ENCODE results near the gene SYT9. TPM values are rescaled to one million over a fixed set of nuclear protein-coding genes. Genes with fewer than 3 reads are reported as not detected.

SYT9 gene
- total RNA-seq, 1 experiment from 2014 or later: not detected

DNA sequence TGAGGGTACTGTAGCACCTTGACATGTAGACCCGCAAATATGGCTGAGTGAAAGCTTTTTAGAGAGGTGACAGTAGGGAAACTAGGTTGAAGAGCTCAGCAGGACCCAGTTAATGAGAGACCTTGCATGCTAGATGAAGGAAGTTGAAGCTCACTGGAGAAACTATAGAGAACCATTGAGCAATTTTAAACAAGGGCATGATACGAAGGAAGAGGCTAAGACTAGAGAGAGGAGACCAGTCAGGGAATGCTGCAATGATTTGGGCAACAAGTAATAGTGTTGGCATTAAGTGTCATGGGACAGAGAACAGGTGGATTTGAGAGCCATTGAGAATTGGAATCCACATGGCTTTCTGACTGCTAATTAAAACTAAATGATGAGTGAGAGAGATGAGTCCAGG, 237.7 kb downstream of the SYT9 start:
- Histone ChIP-seq H3K4me3 (no peak overlapping the region), H3K27me3 (ENCODE audit: insufficient read depth, low read depth) (no peaks in the 10 kb centered on the region), H3K9me3 (ENCODE audit: insufficient read depth, low read depth) (no peaks in the 10 kb centered on the region), H3K36me3 (ENCODE audit: low read depth) (no peaks in the 10 kb centered on the region), H3K9me2 (ENCODE audit: insufficient read depth) (no peaks in the 10 kb centered on the region), H3K4me2 (no peak overlapping the region), H3K4me1 (replicated peaks; ENCODE audit: insufficient read depth) (no peaks in the 10 kb centered on the region; the same call in 1 of the 2 replicates), H2AFZ (no peak overlapping the region), H3K27ac (no peak overlapping the region), H3F3A (ENCODE audit: insufficient read depth, low read depth) (no peaks in the 10 kb centered on the region), H3K79me2 (ENCODE audit: low read depth) (no peaks in the 10 kb centered on the region), H4K20me1 (ENCODE audit: insufficient read depth) (no peaks in the 10 kb centered on the region)
- ChIA-PET POLR2A (ENCODE audit: unreplicated experiment) (no interaction called here), CTCF (no interaction called here)
- DNase-seq: no peak
- intact Hi-C loops (cut with micrococcal nuclease; ENCODE audit: unreplicated experiment): no loop called here
- no peak for TF ChIP-seq EZH2 (IDR thresholded peaks at IDR 0.05; ENCODE audit: low read depth)
- TF ChIP-seq, protein P1, sequence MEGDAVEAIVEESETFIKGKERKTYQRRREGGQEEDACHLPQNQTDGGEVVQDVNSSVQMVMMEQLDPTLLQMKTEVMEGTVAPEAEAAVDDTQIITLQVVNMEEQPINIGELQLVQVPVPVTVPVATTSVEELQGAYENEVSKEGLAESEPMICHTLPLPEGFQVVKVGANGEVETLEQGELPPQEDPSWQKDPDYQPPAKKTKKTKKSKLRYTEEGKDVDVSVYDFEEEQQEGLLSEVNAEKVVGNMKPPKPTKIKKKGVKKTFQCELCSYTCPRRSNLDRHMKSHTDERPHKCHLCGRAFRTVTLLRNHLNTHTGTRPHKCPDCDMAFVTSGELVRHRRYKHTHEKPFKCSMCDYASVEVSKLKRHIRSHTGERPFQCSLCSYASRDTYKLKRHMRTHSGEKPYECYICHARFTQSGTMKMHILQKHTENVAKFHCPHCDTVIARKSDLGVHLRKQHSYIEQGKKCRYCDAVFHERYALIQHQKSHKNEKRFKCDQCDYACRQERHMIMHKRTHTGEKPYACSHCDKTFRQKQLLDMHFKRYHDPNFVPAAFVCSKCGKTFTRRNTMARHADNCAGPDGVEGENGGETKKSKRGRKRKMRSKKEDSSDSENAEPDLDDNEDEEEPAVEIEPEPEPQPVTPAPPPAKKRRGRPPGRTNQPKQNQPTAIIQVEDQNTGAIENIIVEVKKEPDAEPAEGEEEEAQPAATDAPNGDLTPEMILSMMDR (conservative IDR thresholded peaks at IDR 0.05): no peak
- no TSS peak for BruUV-seq (replicated peaks)

DNA sequence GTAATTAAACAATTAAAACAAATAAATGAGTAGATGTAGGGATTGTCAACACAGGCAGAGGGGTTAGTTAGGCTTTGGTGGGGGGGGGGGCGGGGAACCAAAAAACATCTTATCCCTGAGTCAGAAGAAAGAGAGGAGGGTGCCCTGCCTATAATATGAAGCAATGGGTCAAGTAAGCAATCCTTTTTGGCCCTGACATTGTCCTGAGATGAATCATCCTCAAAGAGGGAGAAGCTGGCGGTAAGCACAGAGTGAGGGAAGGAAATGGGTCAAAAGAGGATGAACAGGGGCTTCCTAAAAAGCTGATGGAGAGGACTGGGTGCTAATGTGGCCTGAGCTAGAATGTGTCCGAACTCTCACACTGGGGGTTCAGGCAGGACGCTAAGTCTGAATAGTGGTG, 238.3 kb downstream of the SYT9 start:
- H3F3A ChIP-seq (ENCODE audit: insufficient read depth, low read depth): no peaks in the 10 kb centered on the region
- H3K4me3 ChIP-seq: no peak overlapping the region
- no peaks in the 10 kb centered on the region for H4K20me1 ChIP-seq (ENCODE audit: insufficient read depth)
- no peaks in the 10 kb centered on the region for H3K36me3 ChIP-seq (ENCODE audit: low read depth)
- TF ChIP-seq, protein P1 (conservative IDR thresholded peaks at IDR 0.05): no peak
- no peak for TF ChIP-seq EZH2 (IDR thresholded peaks at IDR 0.05; ENCODE audit: low read depth)
- no peaks in the 10 kb centered on the region for H3K27me3 ChIP-seq (ENCODE audit: insufficient read depth, low read depth)
- no peak overlapping the region for H2AFZ ChIP-seq
- no peaks in the 10 kb centered on the region for H3K9me3 ChIP-seq (ENCODE audit: insufficient read depth, low read depth)
- BruUV-seq (replicated peaks): no TSS peak
- no peak overlapping the region for H3K27ac ChIP-seq
- intact Hi-C loops (cut with micrococcal nuclease; ENCODE audit: unreplicated experiment): no loop called here
- CTCF ChIA-PET: no interaction called here
- no peaks in the 10 kb centered on the region; the same call in 1 of the 2 replicates for H3K4me1 ChIP-seq (replicated peaks; ENCODE audit: insufficient read depth)
- H3K79me2 ChIP-seq (ENCODE audit: low read depth): no peaks in the 10 kb centered on the region
- no peak overlapping the region for H3K4me2 ChIP-seq
- POLR2A ChIA-PET (ENCODE audit: unreplicated experiment): no interaction called here
- peak in 1 of 2 experiments; percentile 60 for DNase-seq
- no peaks in the 10 kb centered on the region for H3K9me2 ChIP-seq (ENCODE audit: insufficient read depth)

DNA sequence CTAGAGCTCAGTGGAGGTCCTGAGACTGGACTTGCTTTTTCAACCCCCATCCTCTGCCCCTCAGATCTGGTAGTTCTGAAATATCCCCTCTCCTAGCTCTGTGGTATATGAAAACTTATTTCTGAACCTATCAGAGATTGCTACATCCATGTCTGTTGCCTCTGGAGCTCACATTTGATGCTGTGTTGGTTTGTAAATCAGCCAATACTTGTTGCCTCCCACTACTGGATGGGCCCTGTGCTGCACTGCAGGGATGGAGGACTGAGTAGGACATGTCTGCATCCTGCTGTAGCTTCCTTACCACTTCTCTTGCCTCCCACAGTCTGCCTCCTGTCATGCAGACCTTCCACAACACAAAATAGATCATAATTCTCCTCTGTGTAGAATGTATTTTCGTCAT, 238.8 kb downstream of the SYT9 start:
- H3K4me3 ChIP-seq: no peak overlapping the region
- CTCF ChIA-PET: no interaction called here
- POLR2A ChIA-PET (ENCODE audit: unreplicated experiment): interaction anchor here (0.7 kb wide), 1 partner anchor 879 kb away, joined by 4 read pairs; the partner anchor contains the start of gene TAF10
- H3K27ac ChIP-seq: no peak overlapping the region
- no peak for DNase-seq
- no peaks in the 10 kb centered on the region for H3K4me1 ChIP-seq (replicated peaks; ENCODE audit: insufficient read depth)
- no peaks in the 10 kb centered on the region for H3F3A ChIP-seq (ENCODE audit: insufficient read depth, low read depth)
- BruUV-seq (replicated peaks): no TSS peak
- TF ChIP-seq, protein P1 (conservative IDR thresholded peaks at IDR 0.05): no peak
- TF ChIP-seq EZH2 (IDR thresholded peaks at IDR 0.05; ENCODE audit: low read depth): no peak
- H3K79me2 ChIP-seq (ENCODE audit: low read depth): no peaks in the 10 kb centered on the region
- H3K4me2 ChIP-seq: no peak overlapping the region
- H3K27me3 ChIP-seq (ENCODE audit: insufficient read depth, low read depth): no peaks in the 10 kb centered on the region
- H3K9me2 ChIP-seq (ENCODE audit: insufficient read depth): no peaks in the 10 kb centered on the region
- H4K20me1 ChIP-seq (ENCODE audit: insufficient read depth): no peaks in the 10 kb centered on the region
- no peak overlapping the region for H2AFZ ChIP-seq
- H3K9me3 ChIP-seq (ENCODE audit: insufficient read depth, low read depth): no peaks in the 10 kb centered on the region
- intact Hi-C loops (cut with micrococcal nuclease; ENCODE audit: unreplicated experiment): no loop called here
- H3K36me3 ChIP-seq (ENCODE audit: low read depth): no peaks in the 10 kb centered on the region
